Uterus (tissue), 2 donors: ENCODE results near the gene BCAN.

ENCODE experiments used
- CTCF ChIP-seq, 4 experiments: fragments of 200-600 bp in 2 of 4; fragments of 450-650 bp in 2 of 4; sonication (generic) in 2 of 4; IDR thresholded peaks; one replicate each; pipeline ENCODE4 v1.5.1; 2016 to 2019; ENCODE audit warnings: antibody characterized with exemption in 4 of 4, mild to moderate bottlenecking in 2 of 4, moderate library complexity in 1 of 4
- POLR2A ChIP-seq, 2 donors: fragments of 450-650 bp; IDR thresholded peaks; one replicate each; pipeline ENCODE4 v1.6.1; 2016; ENCODE audit warnings: antibody characterized with exemption in 2 of 2, mild to moderate bottlenecking in 1 of 2, moderate library complexity in 1 of 2

- TF ChIP-seq CTCF (IDR thresholded peaks at IDR 0.05) (no peak), POLR2A (IDR thresholded peaks at IDR 0.05) (no peak)
Observed at GRCh38 chr1:156612666-156613065, 29.3 kb upstream of the BCAN start.
